HG02981 (cell line): ENCODE data around the gene GABRG3.

Experiments
- ATAC-seq: cut with Tn5 transposase; IDR thresholded peaks from one replicate; pipeline ENCODE4 v1.9.1; 2021; ENCODE audit warnings: mild to moderate bottlenecking, moderate library complexity; ENCODE audit not compliant: unreplicated experiment

Gene GABRG3

GRCh38 chr15:27456807-27457206 lies 485.8 kb downstream of the GABRG3 start:
- no peak for ATAC-seq

- ATAC-seq: no peak
Measured at GRCh38 chr15:27457766-27458165, 486.8 kb downstream of the GABRG3 start.

- no peak for ATAC-seq
Measured at GRCh38 chr15:27458345-27459084, 487.5 kb downstream of the GABRG3 start.

- ATAC-seq: no peak
Measured at GRCh38 chr15:27459836-27460235, 488.9 kb downstream of the GABRG3 start.

GRCh38 chr15:27461181-27461580 lies 490.2 kb downstream of the GABRG3 start:
- no peak for ATAC-seq

- ATAC-seq: no peak
Measured at GRCh38 chr15:27463525-27464088, 492.6 kb downstream of the GABRG3 start.

GRCh38 chr15:27464941-27465612 lies 494.1 kb downstream of the GABRG3 start:
- ATAC-seq: no peak

GRCh38 chr15:27466758-27467157 lies 495.8 kb downstream of the GABRG3 start:
- no peak for ATAC-seq

- ATAC-seq: no peak
Measured at GRCh38 chr15:27468151-27468591, 497.2 kb downstream of the GABRG3 start.

GRCh38 chr15:27473845-27474244 lies 502.9 kb downstream of the GABRG3 start:
- no peak for ATAC-seq

GRCh38 chr15:27475395-27475794 lies 504.4 kb downstream of the GABRG3 start:
- no peak for ATAC-seq

GRCh38 chr15:27479296-27480140 lies 508.5 kb downstream of the GABRG3 start:
- ATAC-seq: no peak

GRCh38 chr15:27480141-27480530 lies 509.2 kb downstream of the GABRG3 start:
- ATAC-seq: no peak

GRCh38 chr15:27480642-27481041 lies 509.7 kb downstream of the GABRG3 start:
- ATAC-seq: no peak

- ATAC-seq: no peak
Measured at GRCh38 chr15:27481768-27482167, 510.8 kb downstream of the GABRG3 start.

- ATAC-seq: no peak
Measured at GRCh38 chr15:27482287-27482686, 511.3 kb downstream of the GABRG3 start.

- ATAC-seq: no peak
Measured at GRCh38 chr15:27483124-27483523, 512.1 kb downstream of the GABRG3 start.

- ATAC-seq: no peak
Measured at GRCh38 chr15:27485265-27485664, 514.3 kb downstream of the GABRG3 start.

GRCh38 chr15:27486051-27486450 lies 515.1 kb downstream of the GABRG3 start:
- no peak for ATAC-seq

- no peak for ATAC-seq
Measured at GRCh38 chr15:27486683-27487647, 516.0 kb downstream of the GABRG3 start.
